Measurements from ENCODE around the gene SMIM36.
"Not testable (repeated sequence)": the region's sequence is repeated elsewhere in the genome, so short reads cannot be mapped to it uniquely, and the experiment has no call there.

SMIM36 gene

DNA sequence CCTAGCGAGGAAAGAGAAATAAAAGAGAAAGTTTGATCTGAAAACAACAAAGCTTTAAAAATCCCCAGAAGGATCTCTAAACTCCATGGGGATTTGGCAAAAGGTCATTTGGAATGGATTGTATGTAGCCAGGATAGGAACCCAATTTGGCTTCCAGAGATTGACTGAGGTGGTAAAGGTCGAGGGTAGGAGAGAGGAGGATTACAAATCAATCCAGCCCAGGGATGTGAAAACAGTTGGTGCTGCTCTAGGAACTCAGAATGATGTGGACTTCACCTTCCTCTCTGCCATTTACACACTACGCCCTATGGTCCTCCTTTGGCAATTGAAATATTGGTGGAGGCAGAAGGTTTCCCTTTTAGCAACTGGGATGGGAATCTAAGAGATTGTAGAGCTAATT is 18.8 kb upstream of the SMIM36 start:
- no peak overlapping the region for H2AK5ac ChIP-seq (ENCODE audit: low read length, severe bottlenecking)
- 81% methylated on average over 1 of the region's 3 CpGs for WGBS
- H3K27me3 ChIP-seq (ENCODE audit: control insufficient read depth in 1 of 2, insufficient read depth in 1 of 2, low read length in 2 of 2), result peaks cover 0 to under 1% of the 10 kb centered on the region in 2 experiments
- no peak overlapping the region for H3K4me2 ChIP-seq (ENCODE audit: low read length, poor library complexity, severe bottlenecking)
- H2AFZ ChIP-seq (ENCODE audit: low read depth, low read length), result no peak overlapping the region
- no peak overlapping the region for H3K14ac ChIP-seq (ENCODE audit: low read length in 2 of 2)
- no peaks in the 10 kb centered on the region for H3K9me3 ChIP-seq (ENCODE audit: control insufficient read depth, low read length)
- H3K9ac ChIP-seq (ENCODE audit: low read length), result no peak overlapping the region
- H2BK12ac ChIP-seq (ENCODE audit: low read length in 2 of 2), result peak overlapping the region in 1 of 2 experiments; percentile 15
- H3K36me3 ChIP-seq (ENCODE audit: control insufficient read depth in 1 of 2, insufficient read depth in 2 of 2, low read depth in 1 of 2, low read length in 2 of 2), result no peaks in the 10 kb centered on the region
- peak overlapping the region in 1 of 2 experiments; percentile 43 for H3K18ac ChIP-seq (ENCODE audit: low read depth in 1 of 2, low read length in 2 of 2)
- H2BK15ac ChIP-seq (ENCODE audit: low read depth, poor library complexity, severe bottlenecking), result no peak overlapping the region
- H3K4me1 ChIP-seq (ENCODE audit: control insufficient read depth, insufficient read depth, low read depth, low read length), result no peaks in the 10 kb centered on the region
- no peaks in the 10 kb centered on the region for H3K79me1 ChIP-seq (replicated peaks; ENCODE audit: low read length, poor library complexity, severe bottlenecking)
- H4K91ac ChIP-seq (ENCODE audit: low read length), result no peak overlapping the region
- DNase-seq, result no peak
- H3K27ac ChIP-seq (ENCODE audit: low read length, poor library complexity, severe bottlenecking), result no peak overlapping the region
- H3K4ac ChIP-seq (ENCODE audit: low read depth in 1 of 2, low read length in 2 of 2), result no peak overlapping the region
- no peak overlapping the region for H4K8ac ChIP-seq (ENCODE audit: low read length)
- H3K23ac ChIP-seq (ENCODE audit: low read length in 2 of 2), result no peak overlapping the region
- H2BK5ac ChIP-seq (ENCODE audit: low read depth, low read length, poor library complexity, severe bottlenecking), result no peak overlapping the region
- no peak overlapping the region for H3K4me3 ChIP-seq (ENCODE audit: insufficient read depth in 1 of 2, low read depth in 1 of 2, low read length in 2 of 2)
- no peak overlapping the region for H2BK120ac ChIP-seq (ENCODE audit: low read depth, low read length)

GRCh38 chr17:55527540-55528118 is 16.4 kb upstream of the SMIM36 start:
- Histone ChIP-seq H4K8ac (ENCODE audit: low read length) (peak overlapping the region; percentile 61), H3K4ac (ENCODE audit: low read depth in 1 of 2, low read length in 2 of 2) (peak overlapping the region in 1 of 2 experiments; percentile 60), H3K4me1 (ENCODE audit: control insufficient read depth, insufficient read depth, low read depth, low read length) (no peaks in the 10 kb centered on the region), H3K9ac (ENCODE audit: low read length) (no peak overlapping the region), H3K4me2 (ENCODE audit: low read length, poor library complexity, severe bottlenecking) (no peak overlapping the region), H3K14ac (ENCODE audit: low read length in 2 of 2) (no peak overlapping the region), H3K9me3 (ENCODE audit: control insufficient read depth, low read length) (no peaks in the 10 kb centered on the region), H3K4me3 (ENCODE audit: insufficient read depth in 1 of 2, low read depth in 1 of 2, low read length in 2 of 2) (no peak overlapping the region), H3K79me1 (replicated peaks; ENCODE audit: low read length, poor library complexity, severe bottlenecking) (no peaks in the 10 kb centered on the region), H3K27me3 (ENCODE audit: control insufficient read depth in 1 of 2, insufficient read depth in 1 of 2, low read length in 2 of 2) (peaks cover 0 to 4% of the 10 kb centered on the region in 2 experiments), H3K23ac (ENCODE audit: low read length in 2 of 2) (no peak overlapping the region), H2AFZ (ENCODE audit: low read depth, low read length) (no peak overlapping the region), H2BK120ac (ENCODE audit: low read depth, low read length) (no peak overlapping the region), H2BK12ac (ENCODE audit: low read length in 2 of 2) (peak overlapping the region in 1 of 2 experiments; percentile 47), H2BK15ac (ENCODE audit: low read depth, poor library complexity, severe bottlenecking) (no peak overlapping the region), H3K27ac (ENCODE audit: low read length, poor library complexity, severe bottlenecking) (no peak overlapping the region), H3K18ac (ENCODE audit: low read depth in 1 of 2, low read length in 2 of 2) (peak overlapping the region; percentile 11 to 57), H2AK5ac (ENCODE audit: low read length, severe bottlenecking) (no peak overlapping the region), H2BK5ac (ENCODE audit: low read depth, low read length, poor library complexity, severe bottlenecking) (no peak overlapping the region), H4K91ac (ENCODE audit: low read length) (peak overlapping the region; percentile 45), H3K36me3 (ENCODE audit: control insufficient read depth in 1 of 2, insufficient read depth in 2 of 2, low read depth in 1 of 2, low read length in 2 of 2) (no peaks in the 10 kb centered on the region)
- peak; percentile 76 for DNase-seq
- 67% methylated on average over 4 of the region's 5 CpGs for WGBS

DNA sequence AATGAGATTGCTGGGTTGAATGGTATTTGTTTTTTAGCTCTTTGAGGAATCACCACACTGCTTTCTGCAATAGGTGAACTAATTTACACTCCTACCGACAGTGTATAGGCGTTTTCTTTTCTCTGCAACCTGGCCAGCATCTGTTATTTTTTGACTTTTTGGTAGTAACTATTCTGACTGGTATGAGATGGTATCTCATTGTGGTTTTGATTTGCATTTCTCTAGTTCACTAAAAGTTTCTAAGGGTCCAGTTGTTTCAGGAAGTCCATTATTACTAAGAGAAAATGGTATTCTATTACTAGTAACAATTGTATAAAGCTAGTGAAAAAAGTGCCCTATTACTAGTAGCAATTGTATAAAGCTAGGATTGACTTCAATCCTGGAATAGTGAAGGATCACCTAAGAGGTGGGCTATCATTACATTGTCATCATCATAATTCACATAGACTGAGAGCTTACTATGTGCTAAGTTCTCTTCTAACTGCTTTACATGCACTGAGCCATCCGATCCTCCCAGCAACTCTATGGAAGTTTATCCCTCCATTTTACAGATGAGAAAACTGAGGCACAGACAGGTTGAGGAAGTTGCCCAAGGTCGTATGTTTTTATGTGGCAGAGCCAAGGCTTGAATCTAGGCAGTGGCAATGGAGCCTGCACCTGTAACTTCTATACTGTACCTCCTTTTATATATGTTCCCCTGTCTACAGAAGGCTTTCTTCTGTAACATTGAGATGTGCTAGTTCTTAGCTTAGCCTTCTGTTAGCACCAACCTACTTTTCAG is 13.4 kb upstream of the SMIM36 start:
- Histone ChIP-seq H2BK120ac (ENCODE audit: low read depth, low read length) (no peak overlapping the region), H2AK5ac (ENCODE audit: low read length, severe bottlenecking) (no peak overlapping the region), H2BK15ac (ENCODE audit: low read depth, poor library complexity, severe bottlenecking) (no peak overlapping the region), H3K4ac (ENCODE audit: low read depth in 1 of 2, low read length in 2 of 2) (no peak overlapping the region), H2AFZ (ENCODE audit: low read depth, low read length) (no peak overlapping the region), H3K4me2 (ENCODE audit: low read length, poor library complexity, severe bottlenecking) (no peak overlapping the region), H3K23ac (ENCODE audit: low read length in 2 of 2) (no peak overlapping the region), H2BK5ac (ENCODE audit: low read depth, low read length, poor library complexity, severe bottlenecking) (no peak overlapping the region), H4K91ac (ENCODE audit: low read length) (no peak overlapping the region), H3K36me3 (ENCODE audit: control insufficient read depth in 1 of 2, insufficient read depth in 2 of 2, low read depth in 1 of 2, low read length in 2 of 2) (no peaks in the 10 kb centered on the region), H3K27ac (ENCODE audit: low read length, poor library complexity, severe bottlenecking) (no peak overlapping the region), H4K8ac (ENCODE audit: low read length) (no peak overlapping the region), H3K4me1 (ENCODE audit: control insufficient read depth, insufficient read depth, low read depth, low read length) (no peaks in the 10 kb centered on the region), H3K27me3 (ENCODE audit: control insufficient read depth in 1 of 2, insufficient read depth in 1 of 2, low read length in 2 of 2) (peaks cover 11 to 14% of the 10 kb centered on the region in 2 experiments), H3K79me1 (replicated peaks; ENCODE audit: low read length, poor library complexity, severe bottlenecking) (no peaks in the 10 kb centered on the region), H3K14ac (ENCODE audit: low read length in 2 of 2) (no peak overlapping the region), H3K9me3 (ENCODE audit: control insufficient read depth, low read length) (no peaks in the 10 kb centered on the region), H2BK12ac (ENCODE audit: low read length in 2 of 2) (no peak overlapping the region), H3K9ac (ENCODE audit: low read length) (no peak overlapping the region), H3K18ac (ENCODE audit: low read depth in 1 of 2, low read length in 2 of 2) (no peak overlapping the region), H3K4me3 (ENCODE audit: insufficient read depth in 1 of 2, low read depth in 1 of 2, low read length in 2 of 2) (no peak overlapping the region)
- no peak for DNase-seq
- WGBS, result 95% methylated on average over 4 of the region's 4 CpGs

GRCh38 chr17:55523032-55523431 is 11.8 kb upstream of the SMIM36 start:
- H3K27ac ChIP-seq (ENCODE audit: low read length, poor library complexity, severe bottlenecking), result not testable (repeated sequence)

More at GRCh38 chr17:55523032-55523431, 11.8 kb upstream of the SMIM36 start:
- DNase-seq; H4K8ac ChIP-seq (ENCODE audit: low read length); H2BK5ac ChIP-seq (ENCODE audit: low read depth, low read length, poor library complexity, severe bottlenecking); H2BK120ac ChIP-seq (ENCODE audit: low read depth, low read length); H3K36me3 ChIP-seq (ENCODE audit: control insufficient read depth in 1 of 2, insufficient read depth in 2 of 2, low read depth in 1 of 2, low read length in 2 of 2); H2AFZ ChIP-seq (ENCODE audit: low read depth, low read length); H3K4me3 ChIP-seq (ENCODE audit: insufficient read depth in 1 of 2, low read depth in 1 of 2, low read length in 2 of 2); H3K79me1 ChIP-seq (replicated peaks; ENCODE audit: low read length, poor library complexity, severe bottlenecking); H3K4me1 ChIP-seq (ENCODE audit: control insufficient read depth, insufficient read depth, low read depth, low read length); H2BK15ac ChIP-seq (ENCODE audit: low read depth, poor library complexity, severe bottlenecking); H3K4ac ChIP-seq (ENCODE audit: low read depth in 1 of 2, low read length in 2 of 2); H3K18ac ChIP-seq (ENCODE audit: low read depth in 1 of 2, low read length in 2 of 2); H3K9me3 ChIP-seq (ENCODE audit: control insufficient read depth, low read length); H3K4me2 ChIP-seq (ENCODE audit: low read length, poor library complexity, severe bottlenecking); H3K9ac ChIP-seq (ENCODE audit: low read length); H3K23ac ChIP-seq (ENCODE audit: low read length in 2 of 2); H3K14ac ChIP-seq (ENCODE audit: low read length in 2 of 2); H4K91ac ChIP-seq (ENCODE audit: low read length); H2AK5ac ChIP-seq (ENCODE audit: low read length, severe bottlenecking); H2BK12ac ChIP-seq (ENCODE audit: low read length in 2 of 2): not testable (repeated sequence)
- H3K27me3 ChIP-seq (ENCODE audit: control insufficient read depth in 1 of 2, insufficient read depth in 1 of 2, low read length in 2 of 2), result peaks cover 20 to 26% of the 10 kb centered on the region in 2 experiments
- 94% methylated on average over 4 of the region's 4 CpGs for WGBS

All from mesenchymal stem cell (in vitro differentiated cells and primary cell).